GM12875 (cell line): ENCODE measurements around the gene SEL1L.

Experiments
- H3K4me3 ChIP-seq: one replicate; pipeline ENCODE4 v1.5.1; 2011; ENCODE audit warnings: low read depth, low read length, control low read depth
- CTCF ChIP-seq: IDR thresholded peaks from 2 replicates; pipeline ENCODE4 v1.5.1; 2011; ENCODE audit warnings: low read depth, mild to moderate bottlenecking, control low read depth, inconsistent platforms, low read length, moderate library complexity, borderline replicate concordance; ENCODE audit not compliant: insufficient read depth

Gene SEL1L

GRCh38 chr14:81529391-81529790, 4.3 kb downstream of the SEL1L start:
- no peak for TF ChIP-seq CTCF
- H3K4me3 ChIP-seq = no peak overlapping the region

- TF ChIP-seq CTCF = no peak
- H3K4me3 ChIP-seq = no peak overlapping the region
Observed at GRCh38 chr14:81525129-81525528, 8.5 kb downstream of the SEL1L start.

GRCh38 chr14:81523616-81524015, 10.0 kb downstream of the SEL1L start:
- H3K4me3 ChIP-seq = no peak overlapping the region

GRCh38 chr14:81523016-81523415, 10.6 kb downstream of the SEL1L start:
- TF ChIP-seq CTCF = no peak
- H3K4me3 ChIP-seq = no peak overlapping the region

More at GRCh38 chr14:81523616-81524015, 10.0 kb downstream of the SEL1L start:
- no peak for TF ChIP-seq CTCF

GRCh38 chr14:81521356-81521755, 12.3 kb downstream of the SEL1L start:
- no peak overlapping the region for H3K4me3 ChIP-seq
- no peak for TF ChIP-seq CTCF

- TF ChIP-seq CTCF = no peak
- H3K4me3 ChIP-seq = no peak overlapping the region
Observed at GRCh38 chr14:81519200-81520011, 14.2 kb downstream of the SEL1L start.

- H3K4me3 ChIP-seq = no peak overlapping the region
- TF ChIP-seq CTCF = no peak
Observed at GRCh38 chr14:81517798-81518398, 15.8 kb downstream of the SEL1L start.
